GM23338 (cell line): ENCODE results near the gene TRIM44. TPM values are rescaled to one million over a fixed set of nuclear protein-coding genes. Genes with fewer than 3 reads are reported as not detected.

Experiments
- ATAC-seq: fragments of 200-7000 bp; cut with Tn5 transposase; 3 replicates; pipeline ENCODE4 v1.9.1; 2020
- DNase-seq: peaks from one replicate; pipeline ENCODE4 v3.0.0-alpha.2; 2015; ENCODE audit warnings: low spot score
- H2AFZ ChIP-seq: fragments of 200-600 bp; sonication (generic); 2 replicates; pipeline ENCODE4 v1.8.0; 2016; ENCODE audit warnings: antibody characterized with exemption, mild to moderate bottlenecking, moderate library complexity
- H3F3A ChIP-seq: fragments of 200-600 bp; sonication (generic); replicated peaks from 2 replicates; pipeline ENCODE4 v1.8.0; 2017; ENCODE audit warnings: antibody characterized with exemption, mixed run types, low read depth
- H3K27ac ChIP-seq: fragments of 200-600 bp; sonication (generic); 2 replicates; pipeline ENCODE4 v1.6.1; 2016; ENCODE audit warnings: low read depth
- H3K27me3 ChIP-seq: fragments of 200-600 bp; sonication (generic); 2 replicates; pipeline ENCODE4 v1.8.0; 2016; ENCODE audit warnings: mild to moderate bottlenecking, mixed run types, moderate library complexity; ENCODE audit not compliant: insufficient read depth
- H3K36me3 ChIP-seq: fragments of 200-600 bp; sonication (generic); 2 replicates; pipeline ENCODE4 v1.8.0; 2016; ENCODE audit warnings: mild to moderate bottlenecking; ENCODE audit not compliant: insufficient read depth
- H3K4me1 ChIP-seq: fragments of 200-600 bp; sonication (generic); 2 replicates; pipeline ENCODE4 v1.8.0; 2016; ENCODE audit warnings: mild to moderate bottlenecking, moderate library complexity; ENCODE audit not compliant: insufficient read depth
- H3K4me2 ChIP-seq: fragments of 200-600 bp; sonication (generic); 2 replicates; pipeline ENCODE4 v1.7.1; 2017; ENCODE audit warnings: mixed run types
- H3K4me3 ChIP-seq: fragments of 200-600 bp; sonication (generic); 2 replicates; pipeline ENCODE4 v1.6.1; 2016; ENCODE audit warnings: mixed run types
- H3K79me2 ChIP-seq: fragments of 200-600 bp; sonication (generic); replicated peaks from 2 replicates; pipeline ENCODE4 v1.8.0; 2017; ENCODE audit warnings: mild to moderate bottlenecking; ENCODE audit not compliant: insufficient read depth
- H3K9me2 ChIP-seq: fragments of 200-600 bp; sonication (generic); 2 replicates; pipeline ENCODE4 v1.8.0; 2017; ENCODE audit not compliant: insufficient read depth
- H4K20me1 ChIP-seq: fragments of 200-600 bp; sonication (generic); replicated peaks from 2 replicates; pipeline ENCODE4 v1.8.0; 2017; ENCODE audit warnings: mild to moderate bottlenecking; ENCODE audit not compliant: insufficient read depth
- H3K27ac Mint-ChIP-seq: 2 replicates; pipeline ENCODE4 v1.8.0; 2020; ENCODE audit warnings: inconsistent platforms, mild to moderate bottlenecking, moderate library complexity, mixed read lengths
- H3K27me3 Mint-ChIP-seq: 3 replicates; pipeline ENCODE4 v1.8.0; 2022; ENCODE audit warnings: low read depth, mild to moderate bottlenecking, moderate library complexity, mixed read lengths, inconsistent platforms; ENCODE audit not compliant: insufficient read depth, poor library complexity
- H3K36me3 Mint-ChIP-seq: 3 replicates; pipeline ENCODE4 v1.8.0; 2021; ENCODE audit warnings: low read depth, mild to moderate bottlenecking, inconsistent platforms, moderate library complexity, mixed read lengths
- H3K4me1 Mint-ChIP-seq: 3 replicates; pipeline ENCODE4 v1.8.0; 2020; ENCODE audit warnings: mild to moderate bottlenecking, inconsistent platforms, mixed read lengths
- H3K4me3 Mint-ChIP-seq: 3 replicates; pipeline ENCODE4 v1.8.0; 2021; ENCODE audit warnings: moderate library complexity, mild to moderate bottlenecking, inconsistent platforms, mixed read lengths
- H3K9me3 Mint-ChIP-seq: 3 replicates; pipeline ENCODE4 v1.8.0; 2020; ENCODE audit warnings: moderate library complexity, mild to moderate bottlenecking, inconsistent platforms, mixed read lengths
- CREB1 ChIP-seq: fragments of 250-450 bp; sonication (Bioruptor Pico); IDR thresholded peaks from 2 replicates; pipeline ENCODE4 v1.5.0; 2020; ENCODE audit warnings: low read depth, mild to moderate bottlenecking, moderate library complexity
- CTCF ChIP-seq, 2 experiments: fragments of 200-600 bp in 1 of 2; sonication (generic) in 1 of 2; conservative IDR thresholded peaks; 2 replicates each; pipeline versions ENCODE4 v1.5.1 to v1.6.1; 2016 to 2017; ENCODE audit warnings: antibody characterized with exemption in 2 of 2, low read depth in 2 of 2, mild to moderate bottlenecking in 2 of 2, moderate library complexity in 1 of 2
- ETS1 ChIP-seq: IDR thresholded peaks from 2 replicates; pipeline ENCODE4 v1.6.1; 2016; ENCODE audit warnings: antibody characterized with exemption
- EZH2 ChIP-seq: fragments of 200-600 bp; sonication (generic); IDR thresholded peaks from one replicate; pipeline ENCODE4 v1.8.0; 2017; ENCODE audit warnings: antibody characterized with exemption, mild to moderate bottlenecking, low read depth; ENCODE audit not compliant: unreplicated experiment
- EZH2phosphoT487 ChIP-seq: fragments of 200-600 bp; sonication (generic); IDR thresholded peaks from one replicate; pipeline ENCODE4 v1.8.1; 2018; ENCODE audit warnings: antibody characterized with exemption; ENCODE audit not compliant: unreplicated experiment
- JUNB ChIP-seq: IDR thresholded peaks from one replicate; pipeline ENCODE4 v1.6.1; 2016; ENCODE audit warnings: antibody characterized with exemption; ENCODE audit not compliant: unreplicated experiment
- NANOG ChIP-seq: IDR thresholded peaks from 2 replicates; pipeline ENCODE4 v1.6.1; 2016; ENCODE audit warnings: antibody characterized with exemption, borderline replicate concordance
- POLR2AphosphoS5 ChIP-seq: IDR thresholded peaks from 2 replicates; pipeline ENCODE4 v1.6.1; 2016; ENCODE audit warnings: antibody characterized with exemption, low read depth
- REST ChIP-seq: IDR thresholded peaks from one replicate; pipeline ENCODE4 v1.6.1; 2018; ENCODE audit warnings: antibody characterized with exemption; ENCODE audit not compliant: unreplicated experiment
- STAT1 ChIP-seq: IDR thresholded peaks from one replicate; pipeline ENCODE4 v1.6.1; 2016; ENCODE audit warnings: antibody characterized with exemption; ENCODE audit not compliant: unreplicated experiment
- ZNF114 ChIP-seq: fragments of 250-450 bp; sonication (Bioruptor Pico); IDR thresholded peaks from 2 replicates; pipeline ENCODE4 v1.5.0; 2020; ENCODE audit warnings: mild to moderate bottlenecking, moderate library complexity
- ZNF331 ChIP-seq: fragments of 250-450 bp; sonication (Bioruptor Pico); IDR thresholded peaks from 2 replicates; pipeline ENCODE4 v1.5.0; 2020; ENCODE audit warnings: low read depth, mild to moderate bottlenecking, moderate library complexity
- ZNF462 ChIP-seq: fragments of 250-450 bp; sonication (Bioruptor Pico); IDR thresholded peaks from 2 replicates; pipeline ENCODE4 v1.5.0; 2020; ENCODE audit warnings: mild to moderate bottlenecking, moderate library complexity
- polyA plus RNA-seq: library from polyadenylated mRNA; unstranded; fragments of >200 nt; fragmentation: Nextera tagmentation; extraction: Ambion mirVana; gene quantifications from 2 replicates; pipeline ENCODE4 v1.2.1, GENCODE V29; 2016
- total RNA-seq: library from RNA; depleted of rRNA; stranded (reverse); fragments of >200 nt; shearing (Covaris generic); gene quantifications from 2 replicates; pipeline ENCODE4 v1.2.3, GENCODE V29; 2014

TRIM44 gene
- total and polyA plus RNA-seq, 2 experiments from 2014 or later: 10.3 to 10.4 TPM

GRCh38 chr11:35812828-35813227, 150.3 kb downstream of the TRIM44 start:
- H3K9me3 Mint-ChIP-seq: no peaks in the 10 kb centered on the region
- TF ChIP-seq ETS1: no peak
- TF ChIP-seq REST: no peak
- TF ChIP-seq ZNF331: no peak
- no peak for TF ChIP-seq EZH2
- no peak for TF ChIP-seq STAT1
- no peak for TF ChIP-seq NANOG
- no peak for TF ChIP-seq ZNF462 (CRISPR knock-in tag)
- no peak for TF ChIP-seq CREB1 (CRISPR knock-in tag)
- TF ChIP-seq ZNF114: no peak
- no peak for TF ChIP-seq JUNB
- TF ChIP-seq CTCF (conservative IDR thresholded peaks at IDR 0.05; ENCODE audit: low read depth in 2 of 2): no peak
- no peak for TF ChIP-seq EZH2phosphoT487
- no peak for TF ChIP-seq POLR2AphosphoS5

More at GRCh38 chr11:35812828-35813227, 150.3 kb downstream of the TRIM44 start:
- no peak overlapping the region for H3K4me2 ChIP-seq
- no peaks in the 10 kb centered on the region for H3K27me3 ChIP-seq
- H3K9me2 ChIP-seq: no peaks in the 10 kb centered on the region
- H4K20me1 ChIP-seq: no peaks in the 10 kb centered on the region; the same call in 1 of the 2 replicates
- no peak for DNase-seq
- no peak overlapping the region for H2AFZ ChIP-seq
- Mint-ChIP-seq H3K4me3 (no peak overlapping the region), H3K4me1 (peaks cover 5% of the 10 kb centered on the region; the same call in 1 of the 3 replicates), H3K36me3 (no peaks in the 10 kb centered on the region), H3K27ac (no peak overlapping the region), H3K27me3 (no peaks in the 10 kb centered on the region)
- no peaks in the 10 kb centered on the region for H3K4me1 ChIP-seq
- H3K27ac ChIP-seq: no peak overlapping the region
- H3F3A ChIP-seq: no peaks in the 10 kb centered on the region
- no peak overlapping the region for H3K4me3 ChIP-seq
- no peak for ATAC-seq
- H3K36me3 ChIP-seq: no peaks in the 10 kb centered on the region
- H3K79me2 ChIP-seq: no peaks in the 10 kb centered on the region
